ELR (cell line): ENCODE measurements around the gene MICALL1.
"Not testable (repeated sequence)": the region's sequence is repeated elsewhere in the genome, so short reads cannot be mapped to it uniquely, and the experiment has no call there.

ENCODE experiments used
- DNase-seq: peaks from one replicate; pipeline ENCODE4 v3.0.0-alpha.2; 2015; ENCODE audit warnings: low read depth

Gene MICALL1

GRCh38 chr22:37954686-37955085 is 48.6 kb downstream of the MICALL1 start:
- DNase-seq: no peak

DNA sequence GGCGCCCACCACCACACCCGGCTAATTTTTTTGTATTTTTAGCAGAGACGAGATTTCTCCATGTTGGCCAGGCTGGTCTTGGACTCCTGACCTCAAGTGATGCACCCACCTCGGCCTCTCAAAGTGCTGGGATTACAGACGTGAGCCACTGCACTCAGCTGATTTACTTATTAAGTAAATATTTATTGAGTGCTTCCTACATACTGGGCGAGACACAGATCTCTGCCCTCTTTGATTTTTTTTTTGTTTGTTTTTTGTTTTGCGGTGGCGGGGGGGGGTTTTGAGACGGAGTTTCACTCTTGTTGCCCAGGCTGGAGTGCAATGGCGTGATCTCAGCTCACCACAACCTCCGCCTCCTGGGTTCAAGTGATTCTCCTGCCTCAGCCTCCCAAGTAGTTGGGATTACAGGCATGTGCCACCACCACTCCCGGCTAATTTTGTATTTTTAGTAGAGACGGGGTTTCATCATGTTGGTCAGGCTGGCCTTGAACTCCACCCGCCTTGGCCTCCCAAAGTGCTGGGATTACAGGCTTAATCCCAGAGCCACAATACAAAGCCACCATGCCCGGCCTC is 49.8 kb downstream of the MICALL1 start:
- DNase-seq: not testable (repeated sequence)

GRCh38 chr22:37957232-37957631 is 51.1 kb downstream of the MICALL1 start:
- DNase-seq: no peak

DNA sequence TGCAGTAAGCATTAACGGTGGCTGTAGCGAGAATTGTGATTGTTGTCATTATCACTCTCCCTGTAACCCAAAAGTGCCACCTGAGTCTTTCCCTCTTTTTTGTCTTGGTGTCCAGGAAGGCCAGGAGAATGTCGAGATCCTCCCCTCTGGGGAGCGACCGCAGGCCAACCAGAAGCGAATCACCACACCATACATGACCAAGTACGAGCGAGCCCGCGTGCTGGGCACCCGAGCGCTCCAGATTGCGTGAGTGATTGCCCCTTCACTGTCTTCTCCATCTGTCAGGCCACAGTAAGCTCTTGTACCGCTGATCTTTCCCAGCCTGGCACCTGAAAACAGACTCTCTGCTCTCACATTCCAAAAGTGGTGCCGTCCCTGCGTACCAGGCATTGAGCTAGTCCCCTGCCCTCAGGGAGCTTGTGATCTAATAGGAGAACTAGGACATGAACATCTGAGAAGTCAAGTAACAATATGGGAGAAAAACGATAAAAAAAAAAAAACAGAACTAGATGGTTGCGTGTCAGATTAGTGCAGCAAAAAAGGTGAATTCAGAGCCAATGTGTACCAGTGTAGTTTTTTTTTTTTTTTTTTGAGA is 53.2 kb downstream of the MICALL1 start:
- no peak for DNase-seq

- no peak for DNase-seq
Measured at GRCh38 chr22:37961062-37961461, 55.0 kb downstream of the MICALL1 start.

- no peak for DNase-seq
Measured at GRCh38 chr22:37965940-37966664, 60.0 kb downstream of the MICALL1 start.

DNA sequence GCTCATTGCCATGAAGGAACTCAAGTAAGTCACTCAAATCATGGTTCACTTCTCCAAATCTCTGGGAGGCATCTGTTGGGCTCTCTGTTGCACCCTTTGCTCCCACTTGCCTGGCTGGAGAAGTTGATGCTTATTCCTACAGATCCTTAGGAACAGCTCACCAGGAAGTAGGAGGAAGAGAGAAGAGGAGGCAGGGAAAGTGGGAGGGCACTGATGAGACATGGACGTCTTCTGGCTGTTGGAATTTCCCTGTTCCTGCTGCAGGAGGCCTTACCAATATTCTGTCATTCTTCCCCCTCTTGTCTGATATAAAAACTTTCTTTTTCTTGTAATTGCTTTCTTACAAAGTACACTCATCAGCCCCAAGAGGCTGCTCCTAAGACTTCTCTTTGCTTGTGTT is 61.0 kb downstream of the MICALL1 start:
- DNase-seq: no peak

DNA sequence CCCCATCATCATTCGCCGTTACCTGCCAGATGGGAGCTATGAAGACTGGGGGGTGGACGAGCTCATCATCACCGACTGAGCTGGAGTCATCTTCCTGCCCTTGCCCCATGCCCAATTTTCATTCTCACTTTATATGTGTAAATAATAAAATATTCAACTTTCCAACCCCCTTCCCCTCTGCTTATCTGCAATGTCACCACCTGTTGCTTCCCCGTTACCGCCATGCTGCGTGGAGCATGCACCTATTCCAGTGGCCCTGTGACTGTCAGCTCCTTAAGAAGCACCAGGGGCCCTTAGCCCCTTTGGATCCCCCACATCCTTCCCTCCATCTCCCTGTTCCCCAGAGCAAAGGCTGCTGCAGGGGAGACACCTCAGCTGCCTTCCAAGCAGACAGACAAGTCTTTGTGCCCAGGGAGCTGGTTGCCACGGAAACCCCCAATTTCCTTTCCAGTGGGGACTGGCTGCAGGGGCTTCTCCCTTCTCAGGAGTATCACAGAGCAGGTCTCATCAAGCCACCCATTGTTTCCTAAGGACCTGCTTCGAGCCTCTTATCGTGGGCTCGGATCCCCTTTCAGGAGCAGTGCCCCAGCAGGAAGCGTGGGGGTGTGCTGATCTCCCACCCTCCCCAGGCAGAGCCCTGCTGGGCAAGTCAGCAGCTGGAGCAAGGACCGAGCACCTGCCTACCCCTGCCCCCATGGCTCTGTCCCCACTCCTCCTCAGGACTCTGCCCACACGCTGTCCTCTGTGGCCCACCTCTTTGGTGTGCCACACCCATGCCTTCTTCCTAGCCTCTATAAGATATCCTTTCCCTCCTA is 61.7 kb downstream of the MICALL1 start:
- no peak for DNase-seq

- DNase-seq: no peak
Measured at GRCh38 chr22:37968452-37969251, 62.6 kb downstream of the MICALL1 start.

DNA sequence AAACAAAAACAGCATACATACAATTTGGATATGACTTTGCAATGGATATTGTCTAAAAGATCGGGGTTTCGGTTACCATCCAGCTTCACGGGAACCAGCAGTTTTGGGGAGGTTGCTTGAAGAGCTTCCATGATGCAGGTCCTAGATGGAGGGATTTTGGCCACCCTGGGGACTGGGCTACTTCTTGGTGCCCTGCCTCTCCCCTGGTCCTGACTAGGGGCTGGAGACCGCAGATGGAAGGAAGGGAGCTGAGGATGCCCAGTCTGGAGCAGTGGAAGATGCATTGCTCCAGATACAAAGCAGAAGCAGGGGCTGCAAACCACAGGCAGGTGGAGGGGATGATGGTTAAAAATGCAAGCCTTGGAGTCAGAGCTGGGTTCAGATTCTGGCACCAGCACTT is 64.8 kb downstream of the MICALL1 start:
- DNase-seq: no peak

GRCh38 chr22:37971475-37972434 is 65.7 kb downstream of the MICALL1 start:
- DNase-seq: no peak

DNA sequence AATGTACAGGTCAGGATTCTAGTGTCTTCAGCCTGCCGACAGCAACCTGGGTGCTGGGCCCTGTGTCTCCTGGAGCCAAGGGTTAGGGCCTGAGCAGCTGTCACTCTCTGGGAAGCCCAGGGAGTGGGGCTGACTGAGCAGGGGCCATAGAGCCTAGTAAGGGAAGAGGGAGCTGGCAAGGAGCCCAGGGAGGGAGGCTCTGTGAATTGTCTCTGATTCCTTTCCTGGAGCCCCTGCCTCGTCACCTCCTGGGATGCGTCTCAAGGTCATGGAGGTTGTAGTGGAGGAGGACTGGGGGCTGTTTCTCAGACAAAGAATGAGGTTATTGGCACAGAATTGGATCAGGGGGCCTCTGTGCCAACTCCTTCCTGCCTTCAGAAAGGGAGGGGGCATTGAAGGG is 66.4 kb downstream of the MICALL1 start:
- DNase-seq: no peak

- DNase-seq: no peak
Measured at GRCh38 chr22:37973271-37974170, 67.4 kb downstream of the MICALL1 start.

DNA sequence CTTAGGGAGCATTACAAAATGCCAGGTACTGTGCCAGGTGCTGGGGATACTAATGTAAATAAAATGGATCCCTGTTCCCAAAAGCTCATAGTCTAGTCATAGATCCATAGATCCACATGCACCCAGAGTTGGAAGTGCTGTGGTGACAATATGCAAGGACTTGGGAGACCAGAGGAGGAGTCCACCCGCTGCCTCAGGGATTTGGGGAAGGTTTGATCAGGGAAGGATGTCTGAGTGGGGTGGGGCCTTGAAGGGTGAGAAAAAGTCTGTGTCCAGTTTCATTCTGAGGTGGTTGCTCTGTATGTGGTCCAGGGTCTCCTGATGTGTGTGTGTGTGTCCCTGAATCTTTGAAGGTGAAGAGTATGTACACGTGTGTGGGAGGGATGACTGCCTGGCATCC is 69.1 kb downstream of the MICALL1 start:
- no peak for DNase-seq

GRCh38 chr22:37976022-37976421 is 69.9 kb downstream of the MICALL1 start:
- not testable (repeated sequence) for DNase-seq

DNA sequence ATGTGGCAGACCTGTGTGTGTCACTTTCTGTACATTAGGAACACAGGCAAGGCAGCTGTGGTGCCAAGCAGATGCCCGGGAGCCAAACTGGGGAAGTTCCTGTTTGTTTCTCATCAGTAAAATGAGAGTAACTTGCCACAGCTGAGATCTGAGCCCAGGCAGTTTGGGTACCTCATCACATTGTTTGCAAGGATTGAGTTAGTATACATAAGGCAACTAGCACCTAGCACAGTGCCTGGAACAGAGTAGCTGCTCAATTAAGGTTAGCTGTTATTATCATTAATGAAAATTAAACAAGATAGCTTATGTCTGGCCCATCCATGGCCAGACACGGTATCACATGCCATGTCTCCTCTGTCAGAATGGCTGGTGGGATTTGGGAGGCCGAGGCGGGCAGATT is 70.5 kb downstream of the MICALL1 start:
- no peak for DNase-seq

DNA sequence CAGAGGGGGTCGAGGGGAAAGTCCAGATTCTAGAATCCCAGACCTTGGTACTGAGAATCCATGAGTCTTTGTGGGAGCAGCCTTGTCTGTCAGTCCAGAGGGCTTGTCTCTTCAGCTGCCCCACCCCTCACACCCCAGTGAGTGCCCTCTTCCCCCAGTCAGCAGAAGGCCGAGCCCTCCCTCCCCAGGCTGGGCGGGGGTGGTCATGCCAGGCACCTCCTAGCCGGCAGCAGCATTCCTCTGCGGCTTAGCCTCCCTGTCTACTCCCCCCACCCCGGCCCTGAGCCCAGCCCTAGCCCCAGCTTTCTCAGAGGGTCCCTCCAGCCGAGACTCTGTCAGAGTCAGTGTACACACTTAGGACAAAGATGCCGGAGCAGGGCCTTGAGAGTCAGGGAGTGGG is 73.7 kb downstream of the MICALL1 start:
- no peak for DNase-seq

GRCh38 chr22:37981282-37982011 is 75.3 kb downstream of the MICALL1 start:
- no peak for DNase-seq
